ENCODE data around the gene ID2.

GRCh38 chr2:8725838-8726237, 44.0 kb downstream of the ID2 start:
- no peak for TF ChIP-seq POLR2A (IDR thresholded peaks at IDR 0.05)
- no peak for TF ChIP-seq CTCF (IDR thresholded peaks at IDR 0.05)
